Measurements from ENCODE around the gene SSRP1. TPM values are rescaled to one million over a fixed set of nuclear protein-coding genes. Genes with fewer than 3 reads are reported as not detected.

Gene SSRP1
- total RNA-seq, 1 donor from 2014 or later: 79.5 TPM

GRCh38 chr11:57343825-57344224, 8.1 kb upstream of the SSRP1 start:
- no peaks in the 10 kb centered on the region for H4K20me1 ChIP-seq (ENCODE audit: insufficient read depth, low read length)
- H3K9ac ChIP-seq (ENCODE audit: low read length): no peak overlapping the region
- H3K27me3 Mint-ChIP-seq (ENCODE audit: low read depth, unreplicated experiment): peaks cover 41% of the 10 kb centered on the region
- H3K36me3 ChIP-seq (ENCODE audit: insufficient read depth, low read length): no peaks in the 10 kb centered on the region
- peaks cover 15% of the 10 kb centered on the region for H3K27me3 ChIP-seq (ENCODE audit: insufficient read depth, low read length)
- H3K27ac ChIP-seq (ENCODE audit: low read depth, low read length): no peak overlapping the region
- H3K4me3 ChIP-seq (ENCODE audit: insufficient read depth, low read depth, low read length): no peak overlapping the region
- no peaks in the 10 kb centered on the region for H3K9me3 ChIP-seq (ENCODE audit: insufficient read depth, low read depth, low read length)
- TF ChIP-seq CTCF (IDR thresholded peaks at IDR 0.05; ENCODE audit: insufficient read depth, low read depth, low read length) (no peak), EZH2 (IDR thresholded peaks at IDR 0.05; ENCODE audit: insufficient read depth, low read length) (no peak)
- no peak for DNase-seq (ENCODE audit: low read depth)
- H2AFZ ChIP-seq (ENCODE audit: low read depth, low read length): no peak overlapping the region
- H3K4me1 Mint-ChIP-seq (ENCODE audit: low read depth, unreplicated experiment): no peaks in the 10 kb centered on the region
- H3K27ac Mint-ChIP-seq (ENCODE audit: unreplicated experiment): no peak overlapping the region
- H3K9me3 Mint-ChIP-seq (ENCODE audit: unreplicated experiment): peaks cover 3% of the 10 kb centered on the region
- no peak for FAIRE-seq
- H3K4me3 Mint-ChIP-seq (ENCODE audit: unreplicated experiment): no peak overlapping the region
- no peak overlapping the region for H3K4me2 ChIP-seq (ENCODE audit: low read length)
- H3K36me3 Mint-ChIP-seq (ENCODE audit: low read depth, unreplicated experiment): no peaks in the 10 kb centered on the region
- H3K79me2 ChIP-seq (ENCODE audit: insufficient read depth, low read length): no peaks in the 10 kb centered on the region
- H3K4me1 ChIP-seq (ENCODE audit: insufficient read depth, low read length): no peaks in the 10 kb centered on the region

GRCh38 chr11:57342702-57343101, 7.0 kb upstream of the SSRP1 start:
- Histone ChIP-seq H3K4me3 (ENCODE audit: insufficient read depth, low read depth, low read length) (no peak overlapping the region), H4K20me1 (ENCODE audit: insufficient read depth, low read length) (no peaks in the 10 kb centered on the region), H3K4me1 (ENCODE audit: insufficient read depth, low read length) (no peaks in the 10 kb centered on the region), H3K79me2 (ENCODE audit: insufficient read depth, low read length) (no peaks in the 10 kb centered on the region), H3K4me2 (ENCODE audit: low read length) (no peak overlapping the region), H3K27me3 (ENCODE audit: insufficient read depth, low read length) (peaks cover 15% of the 10 kb centered on the region), H3K9ac (ENCODE audit: low read length) (no peak overlapping the region), H3K9me3 (ENCODE audit: insufficient read depth, low read depth, low read length) (no peaks in the 10 kb centered on the region), H3K27ac (ENCODE audit: low read depth, low read length) (no peak overlapping the region), H2AFZ (ENCODE audit: low read depth, low read length) (no peak overlapping the region), H3K36me3 (ENCODE audit: insufficient read depth, low read length) (no peaks in the 10 kb centered on the region)
- H3K36me3 Mint-ChIP-seq (ENCODE audit: low read depth, unreplicated experiment): no peaks in the 10 kb centered on the region
- DNase-seq (ENCODE audit: low read depth) (no peak), FAIRE-seq (no peak)
- no peak for TF ChIP-seq EZH2 (IDR thresholded peaks at IDR 0.05; ENCODE audit: insufficient read depth, low read length)
- TF ChIP-seq CTCF (IDR thresholded peaks at IDR 0.05; ENCODE audit: insufficient read depth, low read depth, low read length): no peak
- no peaks in the 10 kb centered on the region for H3K9me3 Mint-ChIP-seq (ENCODE audit: unreplicated experiment)
- peaks cover 35% of the 10 kb centered on the region for H3K27me3 Mint-ChIP-seq (ENCODE audit: low read depth, unreplicated experiment)
- H3K27ac Mint-ChIP-seq (ENCODE audit: unreplicated experiment): no peak overlapping the region
- H3K4me3 Mint-ChIP-seq (ENCODE audit: unreplicated experiment): no peak overlapping the region
- no peaks in the 10 kb centered on the region for H3K4me1 Mint-ChIP-seq (ENCODE audit: low read depth, unreplicated experiment)

GRCh38 chr11:57341250-57341808, 5.6 kb upstream of the SSRP1 start:
- Histone ChIP-seq H3K4me2 (ENCODE audit: low read length) (no peak overlapping the region), H2AFZ (ENCODE audit: low read depth, low read length) (no peak overlapping the region), H3K4me1 (ENCODE audit: insufficient read depth, low read length) (peaks cover under 1% of the 10 kb centered on the region), H3K9ac (ENCODE audit: low read length) (no peak overlapping the region), H3K4me3 (ENCODE audit: insufficient read depth, low read depth, low read length) (no peak overlapping the region), H3K79me2 (ENCODE audit: insufficient read depth, low read length) (peaks cover 2% of the 10 kb centered on the region), H3K36me3 (ENCODE audit: insufficient read depth, low read length) (no peaks in the 10 kb centered on the region), H3K27me3 (ENCODE audit: insufficient read depth, low read length) (peaks cover 15% of the 10 kb centered on the region), H3K27ac (ENCODE audit: low read depth, low read length) (no peak overlapping the region), H3K9me3 (ENCODE audit: insufficient read depth, low read depth, low read length) (no peaks in the 10 kb centered on the region), H4K20me1 (ENCODE audit: insufficient read depth, low read length) (no peaks in the 10 kb centered on the region)
- no peaks in the 10 kb centered on the region for H3K36me3 Mint-ChIP-seq (ENCODE audit: low read depth, unreplicated experiment)
- no peak overlapping the region for H3K27ac Mint-ChIP-seq (ENCODE audit: unreplicated experiment)
- TF ChIP-seq CTCF (IDR thresholded peaks at IDR 0.05; ENCODE audit: insufficient read depth, low read depth, low read length) (no peak), EZH2 (IDR thresholded peaks at IDR 0.05; ENCODE audit: insufficient read depth, low read length) (no peak)
- FAIRE-seq (no peak), DNase-seq (ENCODE audit: low read depth) (no peak)
- H3K27me3 Mint-ChIP-seq (ENCODE audit: low read depth, unreplicated experiment): peaks cover 25% of the 10 kb centered on the region
- no peaks in the 10 kb centered on the region for H3K9me3 Mint-ChIP-seq (ENCODE audit: unreplicated experiment)
- no peaks in the 10 kb centered on the region for H3K4me1 Mint-ChIP-seq (ENCODE audit: low read depth, unreplicated experiment)
- no peak overlapping the region for H3K4me3 Mint-ChIP-seq (ENCODE audit: unreplicated experiment)
